Activated effector memory CD4-positive, alpha-beta T cell treated with anti-CD3 and anti-CD28 coated beads, Interleukin-2, amount 50 U/mL, for 16 hours (primary cell): ENCODE results near the gene EFNA1.

Experiments
- DNase-seq: peaks from one replicate; pipeline ENCODE4 v3.0.0-alpha.2; 2020

EFNA1 gene, protein sequence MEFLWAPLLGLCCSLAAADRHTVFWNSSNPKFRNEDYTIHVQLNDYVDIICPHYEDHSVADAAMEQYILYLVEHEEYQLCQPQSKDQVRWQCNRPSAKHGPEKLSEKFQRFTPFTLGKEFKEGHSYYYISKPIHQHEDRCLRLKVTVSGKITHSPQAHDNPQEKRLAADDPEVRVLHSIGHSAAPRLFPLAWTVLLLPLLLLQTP

DNA sequence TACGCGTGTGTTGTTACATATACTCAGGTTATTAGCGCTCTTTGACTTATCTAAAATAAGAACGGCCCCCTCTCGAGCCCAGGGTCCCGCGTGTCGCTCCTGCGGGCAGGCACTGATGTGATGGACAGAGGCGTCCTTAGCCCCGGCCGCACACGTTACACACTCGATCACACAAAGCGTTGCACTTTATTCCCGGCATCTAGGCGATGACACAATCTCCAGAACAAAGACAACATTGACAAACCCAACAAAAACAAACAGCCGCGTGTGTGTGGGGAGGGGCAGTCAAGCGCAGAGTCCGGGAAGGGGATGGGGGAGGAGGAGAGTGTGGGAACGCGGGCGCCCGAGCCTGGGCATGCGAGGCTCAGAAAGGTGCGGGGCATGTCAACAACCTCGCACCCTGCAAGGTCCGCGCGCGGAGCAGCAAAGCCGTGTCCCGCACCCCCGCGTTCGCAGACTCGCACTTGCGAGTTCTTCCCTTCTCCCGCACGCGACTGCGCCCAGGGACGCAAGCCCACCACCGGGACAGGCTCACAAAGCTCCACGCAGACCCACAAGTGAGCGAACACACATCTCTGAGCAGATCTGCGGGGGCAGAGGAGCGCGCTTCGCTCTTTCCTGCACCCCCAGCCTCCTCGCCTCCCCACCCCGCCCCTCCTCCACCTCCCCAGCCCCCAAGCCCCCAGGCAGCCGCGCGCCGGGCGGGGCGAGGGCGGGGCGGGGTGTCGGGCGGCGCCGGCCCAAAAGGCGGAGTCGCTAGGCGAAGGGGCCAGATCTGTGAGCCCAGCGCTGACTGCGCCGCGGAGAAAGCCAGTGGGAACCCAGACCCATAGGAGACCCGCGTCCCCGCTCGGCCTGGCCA, at the start of gene EFNA1:
Gene EFNA1, plus strand, starts transcription at position 772 of the 862 bp plus-strand sequence. CDS start 102 bp downstream, outside the sequence.
- DNase-seq = peak; percentile 78

DNA sequence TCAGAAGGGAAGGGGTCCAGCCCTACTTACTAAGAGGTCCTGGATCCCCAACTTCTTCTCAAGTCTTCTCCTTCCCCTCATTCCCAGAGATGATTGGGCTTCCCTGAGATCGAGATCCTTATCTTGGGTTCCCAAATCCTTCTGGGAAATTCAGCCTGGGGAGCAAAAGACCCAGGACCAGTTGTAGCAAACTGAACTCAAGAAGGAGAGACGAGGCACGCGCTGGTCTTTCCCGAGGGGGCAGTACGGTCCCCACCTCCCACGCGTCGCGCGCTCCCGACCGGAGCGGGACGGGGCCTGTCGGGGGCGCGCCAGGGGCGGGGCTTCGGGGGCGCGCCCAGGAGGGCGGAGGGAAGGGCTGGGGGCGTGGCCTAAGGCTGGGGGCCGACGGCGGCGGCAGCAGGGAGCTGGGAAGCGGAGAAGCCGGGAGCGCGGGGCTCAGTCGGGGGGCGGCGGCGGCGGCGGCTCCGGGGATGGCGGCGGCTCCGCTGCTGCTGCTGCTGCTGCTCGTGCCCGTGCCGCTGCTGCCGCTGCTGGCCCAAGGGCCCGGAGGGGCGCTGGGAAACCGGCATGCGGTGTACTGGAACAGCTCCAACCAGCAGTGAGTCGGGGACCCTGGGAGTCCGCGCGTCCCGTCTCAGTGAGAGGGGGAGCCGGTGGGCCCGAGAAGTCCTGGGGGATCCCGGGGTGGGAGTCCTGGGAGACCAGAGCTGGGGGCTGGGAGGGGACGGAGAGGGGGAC, 49.0 kb upstream of the EFNA1 start, which contains the start of gene EFNA3:
Gene EFNA3, plus strand, starts transcription at position 369 of the 741 bp plus-strand sequence. Its CDS starts 105 bp downstream, at position 474.
- DNase-seq = peak; percentile 88

DNA sequence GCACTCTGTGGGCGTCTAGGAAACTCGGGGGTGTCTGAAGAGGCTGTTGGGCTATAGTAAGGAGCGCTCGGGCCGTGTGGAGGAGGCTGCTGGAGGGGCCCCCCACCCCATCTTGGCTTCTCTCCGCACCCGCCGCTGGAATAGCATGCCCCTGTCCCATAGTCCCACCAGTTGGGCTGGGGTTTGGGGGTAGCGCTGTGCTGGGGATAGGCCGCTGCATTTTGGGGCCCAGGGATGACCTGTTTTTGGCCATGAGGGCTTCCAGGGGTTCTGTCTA, 48.5 kb upstream of the EFNA1 start:
- no peak for DNase-seq

DNA sequence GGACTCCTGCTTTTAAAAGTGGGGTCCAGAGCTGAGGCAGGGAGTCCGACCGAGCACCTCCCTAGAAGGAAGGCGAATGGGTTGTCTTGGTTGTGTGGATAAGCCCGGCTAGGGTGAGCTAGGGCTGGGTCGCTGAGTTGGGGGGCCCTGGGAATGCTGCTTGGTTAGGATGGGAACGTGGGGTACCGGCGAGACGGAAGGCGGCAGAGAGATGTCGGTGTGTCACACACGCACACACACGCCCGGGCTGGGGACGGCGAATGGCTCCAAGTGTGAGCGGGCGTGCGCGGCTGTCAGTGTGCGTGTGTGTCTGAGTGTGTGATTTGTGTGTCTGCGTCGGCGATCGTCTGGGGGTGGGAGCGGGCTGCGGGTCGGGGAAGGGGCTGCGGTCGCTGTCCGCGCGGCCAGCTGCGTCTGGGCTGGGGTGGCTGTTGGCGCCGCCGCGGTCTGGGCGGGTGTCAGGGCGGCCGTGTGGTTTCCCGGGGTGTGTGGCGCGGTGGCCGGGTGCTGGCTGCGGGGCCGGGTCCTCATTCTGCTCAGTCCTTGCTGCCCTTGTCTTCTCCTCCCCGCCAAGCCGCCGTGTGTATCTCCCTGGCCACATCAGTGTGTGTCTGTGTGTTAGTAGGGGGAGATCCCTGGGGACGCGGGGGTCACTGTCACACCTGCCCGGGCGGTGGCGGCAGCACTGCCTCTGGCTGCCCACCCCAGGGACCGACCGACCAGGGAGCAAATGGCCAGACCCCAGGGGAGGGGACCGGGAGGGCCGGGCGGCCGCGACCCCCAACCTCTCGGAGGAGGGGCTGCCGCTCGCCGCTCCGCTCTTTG, 48.0 kb upstream of the EFNA1 start:
- peak; percentile 68 for DNase-seq

DNA sequence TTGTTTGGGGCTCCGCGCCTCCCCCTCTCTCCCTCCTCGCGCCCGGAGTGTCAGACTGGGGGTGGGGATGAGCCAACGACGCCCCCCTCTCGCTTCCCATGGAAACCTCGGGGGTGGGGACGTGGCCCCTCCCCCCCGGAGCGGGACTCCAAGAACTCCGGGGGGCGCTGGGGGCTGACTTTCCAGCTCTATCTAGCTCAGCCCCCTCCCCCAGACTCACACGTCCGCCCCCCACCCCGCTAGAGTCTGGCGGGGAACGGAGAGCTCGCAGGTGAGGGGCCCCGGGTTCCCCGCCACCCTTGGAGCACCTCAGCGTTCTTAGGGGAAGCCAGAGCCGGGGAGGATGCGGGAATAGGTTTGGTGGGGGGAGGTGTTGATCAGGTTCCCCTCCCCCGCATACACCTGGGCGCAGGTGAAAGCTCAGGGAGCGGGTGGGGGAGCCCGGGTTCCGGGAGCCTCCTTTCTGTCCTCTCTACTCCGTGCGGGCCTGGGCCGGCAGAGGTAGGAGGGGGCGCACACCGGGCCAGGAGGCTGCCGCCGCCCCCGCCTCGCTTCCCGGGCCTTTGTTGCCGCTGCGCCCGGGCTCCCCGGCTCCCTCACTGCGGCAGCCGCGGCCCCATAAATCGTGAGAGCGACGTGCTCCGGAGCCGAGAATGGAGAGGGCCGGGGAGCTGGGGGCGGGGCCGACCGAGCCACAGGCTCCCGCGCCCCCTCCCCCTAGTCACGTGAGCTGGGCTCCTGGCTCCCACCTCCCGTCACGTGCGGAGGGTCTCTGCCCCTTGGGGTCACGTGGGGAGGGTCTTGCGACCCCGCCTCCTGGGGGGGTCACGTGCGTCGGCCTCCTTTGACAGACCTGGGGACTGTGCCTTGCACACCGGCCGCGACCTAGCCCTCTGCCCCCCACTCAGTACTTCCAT, 47.1 kb upstream of the EFNA1 start:
- peak; percentile 78 for DNase-seq

DNA sequence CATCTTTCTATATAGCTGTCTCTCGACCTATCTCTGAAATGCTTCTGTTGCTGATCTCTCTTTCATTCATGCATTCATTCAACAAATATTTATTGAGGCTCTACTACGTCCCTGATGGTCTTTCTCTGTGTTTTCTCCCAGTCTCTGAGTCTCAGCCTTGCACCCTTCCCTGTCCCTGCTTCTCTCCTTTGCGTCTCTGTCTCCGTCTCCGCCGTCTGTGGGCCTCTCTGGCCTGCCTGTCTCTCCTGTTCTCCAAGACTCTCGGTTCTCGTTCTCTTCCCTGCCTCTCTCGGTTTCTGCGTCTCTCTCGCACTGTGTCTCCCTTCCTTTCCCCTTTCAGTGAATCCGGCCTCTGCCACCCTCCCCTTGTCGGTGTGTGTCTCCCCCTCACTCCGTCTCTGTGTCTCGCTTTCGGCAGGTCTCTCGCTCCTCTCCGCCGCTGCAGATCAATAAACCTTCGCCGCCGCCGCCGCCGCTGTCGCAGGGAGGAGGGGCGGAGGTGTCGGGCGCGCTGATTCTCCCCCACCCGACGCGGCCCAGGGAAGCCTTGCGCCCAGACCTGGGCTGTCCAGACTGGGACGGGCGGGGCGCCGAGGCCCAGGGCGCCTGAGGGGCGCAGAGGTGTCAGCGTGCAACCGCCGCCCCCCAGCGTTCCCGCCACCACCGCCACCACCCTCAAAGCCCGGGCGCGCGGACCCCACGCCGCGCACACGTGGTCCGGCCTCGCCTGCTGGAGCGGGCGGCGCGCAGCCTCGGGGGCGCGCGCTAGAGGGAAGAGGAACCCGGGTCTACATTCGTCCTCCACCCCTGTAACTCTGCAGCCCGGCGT, 46.0 kb upstream of the EFNA1 start:
- DNase-seq = peak; percentile 79

DNA sequence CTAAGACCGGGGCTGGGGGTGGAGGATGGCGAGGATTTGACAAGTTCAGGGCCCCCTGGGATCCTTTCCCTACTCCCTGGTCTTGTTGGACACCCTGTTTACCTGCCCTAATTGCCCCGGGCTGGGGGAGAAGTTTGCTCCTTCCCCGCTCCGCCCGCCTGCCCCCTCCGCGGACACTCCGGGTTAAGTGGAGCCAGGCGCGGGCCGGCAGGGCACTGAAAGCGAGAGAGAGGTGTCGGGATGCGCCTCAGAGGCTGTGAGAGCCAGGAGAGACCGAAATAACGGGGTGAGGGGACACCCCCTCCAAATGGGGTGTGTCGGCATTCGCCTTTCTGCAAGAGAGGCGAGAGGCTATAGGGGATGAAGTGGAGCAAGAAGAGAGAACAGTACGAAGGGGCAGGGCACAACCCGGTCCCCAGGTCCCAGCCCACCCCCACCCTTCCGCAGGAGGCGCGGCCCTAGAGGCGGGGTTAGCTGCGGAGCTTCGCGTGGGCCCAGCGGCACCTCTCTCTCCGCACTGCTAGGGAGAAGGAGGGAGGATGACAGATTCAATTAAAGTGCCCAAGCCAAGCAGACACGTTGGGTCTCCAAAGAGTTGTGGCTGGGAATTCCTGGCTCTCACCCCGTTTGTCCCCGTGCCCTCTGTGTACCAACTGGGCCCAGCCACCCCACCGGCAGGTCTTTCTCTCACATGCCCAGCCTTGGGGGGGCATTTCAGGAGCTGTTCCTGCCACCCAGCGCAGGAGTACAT, 45.2 kb upstream of the EFNA1 start:
- DNase-seq = peak; percentile 77

DNA sequence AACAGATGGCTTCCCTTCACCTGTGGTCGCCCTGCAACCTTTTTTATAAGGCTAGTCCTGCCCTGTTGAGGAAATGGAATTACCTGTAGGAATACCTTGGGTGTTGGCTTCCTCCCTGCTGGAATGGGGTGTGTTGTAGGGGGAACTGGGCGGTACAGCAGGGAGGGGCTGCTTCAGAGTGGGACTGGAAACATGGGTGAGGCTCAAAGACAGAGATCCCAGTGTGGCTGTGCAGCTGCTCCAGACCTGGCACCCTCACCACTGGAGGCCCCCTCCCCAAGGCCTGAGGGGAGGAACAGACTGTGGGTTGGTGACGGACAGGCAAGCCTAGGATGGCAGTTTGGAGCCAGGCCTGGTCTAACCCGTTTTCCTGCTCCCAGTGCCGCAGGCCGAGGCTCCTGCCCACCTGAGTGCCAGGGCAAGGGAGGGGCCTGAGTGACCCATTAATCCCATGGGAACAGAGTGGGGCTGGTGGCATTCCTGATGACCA, 44.6 kb upstream of the EFNA1 start:
- no peak for DNase-seq

DNA sequence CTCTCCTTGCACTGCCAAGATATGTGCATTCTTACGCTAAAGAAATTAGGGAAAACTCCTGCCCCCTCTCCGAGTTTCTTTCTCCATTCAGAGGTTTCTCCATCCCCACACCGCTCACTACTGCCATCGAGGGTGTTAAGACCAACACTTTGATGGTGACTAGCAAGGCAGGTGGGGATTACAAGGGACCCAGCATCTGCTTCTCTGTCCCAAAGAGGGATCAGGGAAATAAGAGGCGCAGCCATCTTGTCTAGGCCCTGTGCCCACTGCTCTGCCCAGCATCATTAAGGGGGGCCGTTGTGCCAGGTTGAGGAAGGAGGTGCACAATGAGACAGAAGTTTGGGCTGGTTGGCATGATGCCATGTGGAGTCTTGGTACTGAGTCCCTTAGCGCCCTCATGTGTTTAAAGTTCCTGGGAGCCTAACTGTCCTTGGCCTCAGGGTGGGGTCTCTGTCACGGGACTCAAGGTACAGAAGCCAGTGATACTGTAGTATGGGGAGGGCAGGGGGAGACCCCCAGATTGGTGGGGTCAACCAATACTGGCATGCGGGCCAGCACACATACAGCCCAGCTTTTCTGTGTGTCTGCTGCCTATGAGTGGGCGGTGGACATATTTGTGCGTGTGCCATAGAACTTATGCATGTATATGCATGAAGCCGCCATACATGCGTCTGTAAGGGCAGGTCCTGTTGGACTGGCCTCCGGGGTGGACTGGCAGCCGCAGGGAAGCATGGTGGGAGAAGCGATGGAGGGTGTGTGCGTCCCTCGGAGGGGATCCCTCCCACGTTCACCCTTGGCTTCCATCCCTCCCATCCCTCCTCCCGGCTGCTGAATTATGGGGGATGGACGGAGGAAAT, 43.6 kb upstream of the EFNA1 start:
- peak; percentile 68 for DNase-seq

DNA sequence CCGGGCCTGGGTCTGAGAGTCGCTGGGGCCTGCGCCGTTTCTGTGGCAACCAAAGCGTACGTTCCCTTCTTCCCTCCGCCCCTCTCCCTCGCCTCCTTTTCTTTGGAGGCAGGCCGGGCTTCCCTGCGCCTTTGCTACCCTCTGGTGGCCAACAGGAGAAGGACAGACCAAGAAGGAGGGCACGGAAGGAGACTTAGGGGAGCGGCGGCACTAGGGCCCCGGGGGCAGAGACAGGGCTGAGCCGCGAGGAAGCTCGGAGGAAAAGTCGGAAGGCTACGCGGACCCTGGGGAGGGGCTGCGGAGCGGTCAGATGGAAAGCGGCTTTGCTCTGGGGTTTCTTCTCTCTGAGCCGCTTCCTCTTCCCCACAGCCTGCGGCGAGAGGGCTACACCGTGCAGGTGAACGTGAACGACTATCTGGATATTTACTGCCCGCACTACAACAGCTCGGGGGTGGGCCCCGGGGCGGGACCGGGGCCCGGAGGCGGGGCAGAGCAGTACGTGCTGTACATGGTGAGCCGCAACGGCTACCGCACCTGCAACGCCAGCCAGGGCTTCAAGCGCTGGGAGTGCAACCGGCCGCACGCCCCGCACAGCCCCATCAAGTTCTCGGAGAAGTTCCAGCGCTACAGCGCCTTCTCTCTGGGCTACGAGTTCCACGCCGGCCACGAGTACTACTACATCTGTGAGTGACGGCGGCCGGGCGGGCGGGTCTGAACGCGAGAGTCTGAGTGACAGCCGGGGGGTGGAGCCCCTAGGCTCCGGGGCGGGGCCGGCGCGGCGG, 42.8 kb upstream of the EFNA1 start:
- peak; percentile 96 for DNase-seq

DNA sequence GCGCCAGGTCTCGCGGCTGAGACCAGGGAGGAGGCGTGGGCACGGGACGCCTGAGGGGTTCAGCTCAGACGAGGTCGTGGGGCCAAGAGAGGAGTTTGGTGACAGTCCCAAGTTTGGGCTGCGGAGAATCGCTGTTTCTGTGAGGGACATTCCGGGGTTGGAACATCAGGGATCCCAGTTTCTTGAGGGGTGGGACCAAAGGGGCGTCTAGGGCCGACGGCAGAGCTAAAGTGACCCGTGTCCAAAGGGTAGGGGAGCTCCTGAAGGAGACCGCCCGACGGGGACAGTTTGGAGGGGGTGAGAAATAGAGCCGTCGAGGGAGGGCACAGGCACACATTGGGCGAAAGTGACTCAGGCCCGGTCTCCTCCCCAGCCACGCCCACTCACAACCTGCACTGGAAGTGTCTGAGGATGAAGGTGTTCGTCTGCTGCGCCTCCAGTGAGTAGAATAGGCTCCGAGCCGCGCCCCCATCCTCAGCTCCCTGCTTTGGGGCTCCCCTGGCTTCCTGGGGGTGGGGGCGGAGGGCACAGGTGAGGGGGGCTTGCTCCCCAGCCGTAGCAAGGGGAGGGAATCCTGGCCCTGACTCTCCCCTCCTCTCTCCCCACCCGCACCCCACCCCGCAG, 42.1 kb upstream of the EFNA1 start:
- DNase-seq = peak; percentile 92

DNA sequence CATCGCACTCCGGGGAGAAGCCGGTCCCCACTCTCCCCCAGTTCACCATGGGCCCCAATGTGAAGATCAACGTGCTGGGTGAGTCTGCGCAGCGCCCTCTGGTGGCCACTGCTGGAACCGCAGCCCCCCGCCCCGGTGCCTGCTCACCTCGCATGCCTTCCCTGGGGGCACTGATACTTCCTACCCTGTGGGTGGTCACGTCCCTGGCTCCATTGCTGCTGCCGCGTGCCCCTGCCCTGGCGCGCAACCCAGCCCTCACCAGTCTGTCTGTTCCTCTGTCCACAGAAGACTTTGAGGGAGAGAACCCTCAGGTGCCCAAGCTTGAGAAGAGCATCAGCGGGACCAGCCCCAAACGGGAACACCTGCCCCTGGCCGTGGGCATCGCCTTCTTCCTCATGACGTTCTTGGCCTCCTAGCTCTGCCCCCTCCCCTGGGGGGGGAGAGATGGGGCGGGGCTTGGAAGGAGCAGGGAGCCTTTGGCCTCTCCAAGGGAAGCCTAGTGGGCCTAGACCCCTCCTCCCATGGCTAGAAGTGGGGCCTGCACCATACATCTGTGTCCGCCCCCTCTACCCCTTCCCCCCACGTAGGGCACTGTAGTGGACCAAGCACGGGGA, 41.4 kb upstream of the EFNA1 start:
- peak; percentile 93 for DNase-seq

DNA sequence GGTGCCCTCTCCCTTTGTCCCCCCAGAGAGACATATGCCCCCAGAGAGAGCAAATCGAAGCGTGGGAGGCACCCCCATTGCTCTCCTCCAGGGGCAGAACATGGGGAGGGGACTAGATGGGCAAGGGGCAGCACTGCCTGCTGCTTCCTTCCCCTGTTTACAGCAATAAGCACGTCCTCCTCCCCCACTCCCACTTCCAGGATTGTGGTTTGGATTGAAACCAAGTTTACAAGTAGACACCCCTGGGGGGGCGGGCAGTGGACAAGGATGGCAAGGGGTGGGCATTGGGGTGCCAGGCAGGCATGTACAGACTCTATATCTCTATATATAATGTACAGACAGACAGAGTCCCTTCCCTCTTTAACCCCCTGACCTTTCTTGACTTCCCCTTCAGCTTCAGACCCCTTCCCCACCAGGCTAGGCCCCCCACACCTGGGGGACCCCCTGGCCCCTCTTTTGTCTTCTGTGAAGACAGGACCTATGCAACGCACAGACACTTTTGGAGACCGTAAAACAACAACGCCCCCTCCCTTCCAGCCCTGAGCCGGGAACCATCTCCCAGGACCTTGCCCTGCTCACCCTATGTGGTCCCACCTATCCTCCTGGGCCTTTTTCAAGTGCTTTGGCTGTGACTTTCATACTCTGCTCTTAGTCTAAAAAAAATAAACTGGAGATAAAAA, 40.7 kb upstream of the EFNA1 start:
- DNase-seq = no peak

DNA sequence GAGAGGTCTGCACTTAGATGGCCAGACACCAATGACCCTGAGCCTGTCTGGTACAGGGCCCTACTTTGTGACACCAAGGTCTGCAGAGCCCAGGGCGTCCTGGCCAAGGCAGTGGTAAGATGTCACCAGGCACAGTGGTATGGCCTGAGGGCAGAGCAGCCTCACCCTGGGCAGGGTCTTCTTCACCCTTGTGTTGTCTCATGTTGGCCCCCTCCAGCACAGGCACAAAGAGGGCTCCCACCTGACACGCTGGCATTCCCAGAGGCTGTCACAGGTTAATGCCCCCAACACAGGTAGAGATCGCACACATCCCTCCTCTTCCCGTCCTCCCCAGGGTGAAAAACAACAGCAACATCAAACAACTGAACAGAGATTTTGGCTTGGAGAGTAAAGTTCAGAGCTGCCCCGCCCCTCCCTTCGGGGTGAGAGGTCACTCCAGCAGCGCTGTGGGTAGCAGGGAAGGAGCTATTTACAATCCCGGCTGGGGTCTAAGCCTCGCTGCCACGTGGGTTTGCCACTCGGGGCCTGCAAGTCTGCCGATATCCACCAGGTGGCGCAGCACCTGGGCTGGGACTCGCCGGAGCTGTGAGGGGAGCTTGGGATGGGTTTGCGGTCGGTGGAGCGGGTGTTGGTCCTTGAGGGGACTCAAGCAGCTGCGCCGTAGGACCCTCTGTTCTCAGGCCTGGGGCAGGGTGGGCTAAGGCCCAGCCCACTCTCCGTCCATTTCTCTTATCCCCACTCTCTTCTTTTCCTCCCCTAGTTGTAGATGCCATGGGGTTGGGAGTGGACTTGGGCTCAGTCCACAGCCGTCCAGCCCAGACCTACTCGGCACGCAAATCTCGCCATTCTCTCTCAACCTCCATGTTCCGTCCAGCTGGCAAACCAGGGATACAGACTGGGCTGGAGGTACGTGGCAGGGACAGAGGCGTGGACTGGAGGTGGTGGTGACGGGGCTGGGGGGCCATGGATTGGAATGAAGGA, 36.3 kb upstream of the EFNA1 start:
- peak; percentile 93 for DNase-seq

DNA sequence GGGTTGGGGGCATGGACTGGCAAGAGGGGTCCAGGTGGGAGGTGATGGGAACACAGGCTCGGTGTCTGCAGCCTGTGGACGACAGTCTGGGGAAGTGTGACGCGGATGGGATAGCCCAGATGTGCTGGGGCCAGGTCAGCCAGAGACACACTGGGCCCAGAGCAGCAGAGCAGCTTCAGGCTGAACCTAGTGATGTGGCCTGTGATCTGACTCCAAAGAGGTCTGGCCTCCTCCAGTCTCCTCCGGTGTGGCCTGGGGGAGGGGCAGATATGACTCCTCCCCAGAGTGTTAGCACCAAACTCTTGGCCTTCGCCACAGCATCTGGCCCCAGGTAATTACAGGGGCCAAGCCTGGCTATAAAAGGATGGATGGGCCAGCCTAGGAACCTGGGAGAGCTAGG, 35.5 kb upstream of the EFNA1 start:
- no peak for DNase-seq
